HL-60 (cell line): ENCODE results near the gene AOPEP.

Experiments
- CTCF ChIP-seq: IDR thresholded peaks from one replicate; pipeline ENCODE4 v1.5.1; 2011; ENCODE audit warnings: low read length, control low read depth, inconsistent platforms; ENCODE audit not compliant: insufficient read depth
- POLR2AphosphoS5 ChIP-seq: IDR thresholded peaks from 2 replicates; pipeline ENCODE4 v1.6.1; 2012; ENCODE audit warnings: low read depth

- TF ChIP-seq CTCF (no peak), POLR2AphosphoS5 (no peak)
Observed at GRCh38 chr9:94829380-94830070, 103.0 kb downstream of the AOPEP start.
